SK-N-SH treated with all-trans-retinoic acid at 6 μM for 48 hours (cell line): ENCODE data around the gene NFIB.

ENCODE experiments used
- ATAC-seq: fragments of 200-7000 bp; cut with Tn5 transposase; 3 replicates; pipeline ENCODE4 v1.9.1; 2020; ENCODE audit warnings: mild to moderate bottlenecking, moderate library complexity
- BACH2 ChIP-seq: fragments of 250-450 bp; sonication (Bioruptor Pico); IDR thresholded peaks from 2 replicates; pipeline ENCODE4 v1.9.0; 2021; ENCODE audit warnings: mild to moderate bottlenecking, borderline replicate concordance
- CREB5 ChIP-seq: fragments of 250-450 bp; sonication (Bioruptor Pico); IDR thresholded peaks from 2 replicates; pipeline ENCODE4 v1.5.1; 2020; ENCODE audit warnings: low read depth, mild to moderate bottlenecking, moderate library complexity
- CSDC2 ChIP-seq: fragments of 250-450 bp; sonication (Bioruptor Pico); IDR thresholded peaks from 2 replicates; pipeline ENCODE4 v1.5.0; 2020; ENCODE audit warnings: mild to moderate bottlenecking, moderate library complexity
- CSRNP3 ChIP-seq: fragments of 250-450 bp; sonication (Bioruptor Pico); IDR thresholded peaks from 2 replicates; pipeline ENCODE4 v1.5.1; 2021; ENCODE audit warnings: mild to moderate bottlenecking, moderate library complexity
- ESRRG ChIP-seq: fragments of 250-450 bp; sonication (Bioruptor Pico); IDR thresholded peaks from 2 replicates; pipeline ENCODE4 v1.6.1; 2021; ENCODE audit warnings: mild to moderate bottlenecking
- GLIS3 ChIP-seq: fragments of 250-450 bp; sonication (Bioruptor Pico); IDR thresholded peaks from 2 replicates; pipeline ENCODE4 v1.5.0; 2020; ENCODE audit warnings: mild to moderate bottlenecking, moderate library complexity
- ISL1 ChIP-seq: fragments of 250-450 bp; sonication (Bioruptor Pico); IDR thresholded peaks from 2 replicates; pipeline ENCODE4 v2.1.2; 2022; ENCODE audit warnings: mild to moderate bottlenecking, moderate library complexity
- OSR1 ChIP-seq: fragments of 250-450 bp; sonication (Bioruptor Pico); IDR thresholded peaks from 2 replicates; pipeline ENCODE4 v1.8.0; 2022; ENCODE audit warnings: moderate library complexity, mild to moderate bottlenecking, inconsistent platforms
- RARB ChIP-seq: fragments of 250-450 bp; sonication (Bioruptor Pico); IDR thresholded peaks from 2 replicates; pipeline ENCODE4 v1.8.0; 2021; ENCODE audit warnings: mild to moderate bottlenecking, moderate library complexity
- SNAI2 ChIP-seq: fragments of 250-450 bp; sonication (Bioruptor Pico); IDR thresholded peaks from 2 replicates; pipeline ENCODE4 v1.5.0; 2020; ENCODE audit warnings: mild to moderate bottlenecking, moderate library complexity
- TCF4 ChIP-seq: fragments of 250-450 bp; sonication (Bioruptor Pico); IDR thresholded peaks from 2 replicates; pipeline ENCODE4 v1.8.0; 2021; ENCODE audit warnings: mild to moderate bottlenecking, moderate library complexity, borderline replicate concordance
- TOX ChIP-seq: fragments of 250-450 bp; sonication (Bioruptor Pico); IDR thresholded peaks from 2 replicates; pipeline ENCODE4 v1.8.0; 2021; ENCODE audit warnings: mild to moderate bottlenecking, moderate library complexity, borderline replicate concordance
- TSHZ2 ChIP-seq: fragments of 250-450 bp; sonication (Bioruptor Pico); IDR thresholded peaks from 2 replicates; pipeline ENCODE4 v1.5.0; 2020; ENCODE audit warnings: mild to moderate bottlenecking, moderate library complexity
- ZC3H10 ChIP-seq: fragments of 250-450 bp; sonication (Bioruptor Pico); IDR thresholded peaks from 2 replicates; pipeline ENCODE4 v1.5.1; 2021; ENCODE audit warnings: mild to moderate bottlenecking, moderate library complexity
- ZFP3 ChIP-seq: fragments of 250-450 bp; sonication (Bioruptor Pico); IDR thresholded peaks from 2 replicates; pipeline ENCODE4 v1.5.0; 2020; ENCODE audit warnings: mild to moderate bottlenecking, moderate library complexity
- ZFP30 ChIP-seq: fragments of 450-650 bp; formaldehyde crosslinking; IDR thresholded peaks from 2 replicates; pipeline ENCODE4 v1.5.0; 2022; ENCODE audit warnings: mild to moderate bottlenecking, moderate library complexity
- ZNF565 ChIP-seq: fragments of 450-650 bp; formaldehyde crosslinking; conservative IDR thresholded peaks from 2 replicates; pipeline ENCODE4 v1.5.0; 2020; ENCODE audit warnings: low read depth, mild to moderate bottlenecking, moderate library complexity
- ZNF70 ChIP-seq: fragments of 450-650 bp; formaldehyde crosslinking; IDR thresholded peaks from 2 replicates; pipeline ENCODE4 v1.5.0; 2020; ENCODE audit warnings: mild to moderate bottlenecking, moderate library complexity
- ZNF8 ChIP-seq: fragments of 450-650 bp; formaldehyde crosslinking; IDR thresholded peaks from 2 replicates; pipeline ENCODE4 v1.5.0; 2020; ENCODE audit warnings: mild to moderate bottlenecking, moderate library complexity

The NFIB gene

GRCh38 chr9:14249527-14249926 is 64.4 kb downstream of the NFIB start:
- no peak for ATAC-seq
- TF ChIP-seq OSR1 (CRISPR knock-in tag) (no peak), ZFP30 (CRISPR knock-in tag) (no peak), ZNF8 (CRISPR knock-in tag) (no peak), TSHZ2 (no peak), ISL1 (CRISPR knock-in tag) (no peak), ZFP3 (CRISPR knock-in tag) (no peak), GLIS3 (no peak), TCF4 (no peak), TOX (CRISPR knock-in tag) (no peak), CREB5 (no peak), ZNF70 (no peak), ZC3H10 (CRISPR knock-in tag) (no peak), BACH2 (CRISPR knock-in tag) (no peak), ZNF565 (no peak)

GRCh38 chr9:14248149-14248548 is 65.8 kb downstream of the NFIB start:
- no peak for ATAC-seq
- TF ChIP-seq ZNF565 (no peak), CSRNP3 (CRISPR knock-in tag) (no peak), ESRRG (CRISPR knock-in tag) (no peak), OSR1 (CRISPR knock-in tag) (no peak), ZFP3 (CRISPR knock-in tag) (no peak), ZNF8 (CRISPR knock-in tag) (no peak), CSDC2 (CRISPR knock-in tag) (no peak), GLIS3 (no peak), TCF4 (no peak), RARB (CRISPR knock-in tag) (no peak)

GRCh38 chr9:14247577-14247976 is 66.4 kb downstream of the NFIB start:
- TF ChIP-seq TSHZ2, result no peak
- no peak for TF ChIP-seq ZNF8 (CRISPR knock-in tag)
- no peak for TF ChIP-seq ZC3H10 (CRISPR knock-in tag)
- TF ChIP-seq ZFP30 (CRISPR knock-in tag), result no peak
- TF ChIP-seq CSDC2 (CRISPR knock-in tag), result no peak
- no peak for TF ChIP-seq OSR1 (CRISPR knock-in tag)
- TF ChIP-seq SNAI2 (CRISPR knock-in tag), result no peak
- no peak for TF ChIP-seq CSRNP3 (CRISPR knock-in tag)
- TF ChIP-seq BACH2 (CRISPR knock-in tag), result no peak
- TF ChIP-seq ISL1 (CRISPR knock-in tag), result no peak
- TF ChIP-seq ZNF565, result no peak
- no peak for TF ChIP-seq ESRRG (CRISPR knock-in tag)
- no peak for TF ChIP-seq TOX (CRISPR knock-in tag)
- ATAC-seq, result no peak
